Measurements from ENCODE around the gene AP2A2.
"Not testable (repeated sequence)": the region's sequence is repeated elsewhere in the genome, so short reads cannot be mapped to it uniquely, and the experiment has no call there.

AP2A2 gene

DNA sequence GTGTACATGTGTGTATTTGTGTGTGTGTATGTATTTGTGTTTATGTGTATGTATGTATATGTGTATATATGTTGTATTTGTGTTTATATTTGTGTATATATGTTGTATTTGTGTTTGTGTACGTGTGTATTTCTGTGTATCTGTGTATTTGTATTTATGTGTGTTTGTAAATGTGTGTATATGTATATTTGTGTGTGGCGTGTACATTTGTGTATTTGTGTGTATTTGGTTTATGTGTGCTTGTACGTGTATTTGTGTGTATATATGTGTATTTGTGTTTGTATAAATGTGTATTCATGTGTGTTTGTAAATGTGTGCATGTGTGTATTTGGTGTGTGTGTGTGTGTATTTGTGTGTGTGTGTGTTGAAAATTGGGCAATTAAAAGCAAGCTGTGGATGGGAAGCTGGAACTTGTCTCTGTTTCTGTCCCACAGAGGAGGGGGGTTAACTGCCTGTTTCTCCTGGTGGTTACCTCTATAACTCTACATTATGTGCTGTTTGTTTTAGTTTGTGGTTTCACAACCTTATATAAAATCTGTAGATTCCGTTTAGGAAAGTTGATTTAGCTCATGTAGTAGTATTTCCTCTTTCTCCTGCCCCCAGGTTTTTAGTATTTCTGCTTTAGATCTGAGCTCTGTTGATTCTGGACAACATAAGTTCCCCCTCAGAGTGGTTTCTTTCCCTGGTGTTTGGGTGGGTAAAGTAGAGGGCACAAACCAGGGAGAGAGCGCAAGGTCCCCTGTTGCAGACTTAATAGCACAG lies 28.9 kb downstream of the AP2A2 start:
- no peak for DNase-seq (ENCODE audit: low read depth)

DNA sequence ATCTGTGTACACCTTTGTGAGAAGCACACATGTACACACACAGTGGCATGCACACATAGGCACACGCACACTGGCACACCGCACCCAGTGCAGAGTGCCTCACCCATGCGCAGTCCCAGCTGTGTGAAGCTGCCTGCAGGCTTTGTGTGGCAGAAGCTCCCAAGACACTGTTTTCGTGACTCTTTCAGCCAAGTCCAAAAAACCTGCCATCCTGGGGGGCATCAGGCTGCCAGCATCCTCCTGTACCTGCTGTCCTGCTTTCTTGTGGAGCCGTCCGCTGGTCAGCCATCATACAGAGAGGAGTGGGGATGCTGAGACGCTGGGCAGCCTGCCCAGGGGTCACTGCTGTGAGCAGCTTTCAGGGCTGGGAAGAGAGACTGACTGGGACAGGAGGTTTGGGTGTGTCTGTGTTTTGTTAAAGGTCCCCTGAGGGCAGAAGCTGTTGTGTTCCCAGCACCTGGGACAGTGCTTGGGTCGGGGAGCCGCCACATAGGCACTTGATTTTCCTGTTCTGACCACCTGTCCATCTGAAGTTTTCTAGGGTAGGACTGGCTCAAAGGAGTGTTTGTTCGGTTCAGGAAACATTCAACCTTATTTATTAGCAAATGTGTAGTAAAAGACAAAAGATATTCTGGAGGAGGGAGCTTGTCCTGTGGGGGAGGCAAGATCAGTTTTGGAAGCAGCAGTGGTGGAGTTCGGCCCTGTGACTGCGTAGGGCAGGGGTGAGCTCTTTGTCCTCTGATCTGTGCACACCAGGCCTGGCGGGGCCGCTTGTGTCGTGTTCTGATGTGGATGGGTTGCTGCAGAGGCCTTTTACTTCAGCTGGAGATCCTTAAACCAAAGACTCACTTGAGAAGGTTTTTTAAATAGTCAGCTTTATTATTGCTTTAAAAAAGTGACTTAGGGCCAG lies 29.7 kb downstream of the AP2A2 start:
- DNase-seq (ENCODE audit: low read depth), result no peak

GRCh38 chr11:957212-957920 lies 31.7 kb downstream of the AP2A2 start:
- DNase-seq (ENCODE audit: low read depth), result no peak

DNA sequence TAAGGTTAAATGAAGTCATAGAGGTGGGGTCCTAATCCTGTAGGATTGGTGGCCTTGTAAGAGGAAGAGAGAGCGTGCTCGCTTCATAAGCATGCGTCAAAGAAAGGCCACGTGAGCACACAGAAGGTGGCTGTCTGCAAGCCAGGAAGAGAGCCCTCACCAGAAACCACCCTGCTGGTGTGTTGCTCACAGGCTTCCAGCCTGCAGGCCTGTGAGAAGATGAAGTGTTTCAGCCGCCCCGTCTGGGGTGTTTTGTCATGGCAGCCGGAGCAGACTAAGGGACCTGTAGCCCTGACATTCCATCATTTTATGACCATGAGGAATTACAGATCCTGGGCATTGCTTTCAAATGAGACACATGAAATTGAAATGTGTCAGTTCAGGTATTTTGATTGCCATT lies 32.4 kb downstream of the AP2A2 start:
- no peak for DNase-seq (ENCODE audit: low read depth)

DNA sequence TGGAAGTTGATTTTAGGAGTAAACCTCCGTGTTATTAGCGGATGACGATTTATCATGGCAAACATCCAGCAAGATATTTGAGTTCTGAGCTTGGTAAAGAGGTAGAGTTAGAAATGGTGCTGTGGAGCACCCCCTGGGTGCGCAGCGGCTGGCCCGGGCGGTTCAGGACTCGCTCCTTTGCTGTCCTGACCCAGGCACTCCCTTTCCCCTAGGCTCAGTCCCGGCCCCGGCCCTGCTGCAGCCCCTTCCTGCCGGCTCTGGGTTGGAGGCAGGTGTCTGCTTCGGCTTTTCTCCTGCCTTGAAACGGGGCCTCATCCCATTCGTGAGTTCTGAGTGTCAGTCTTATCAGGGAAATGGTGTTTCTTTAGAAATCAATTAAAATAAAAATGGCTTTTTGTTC lies 33.4 kb downstream of the AP2A2 start:
- no peak for DNase-seq (ENCODE audit: low read depth)

DNA sequence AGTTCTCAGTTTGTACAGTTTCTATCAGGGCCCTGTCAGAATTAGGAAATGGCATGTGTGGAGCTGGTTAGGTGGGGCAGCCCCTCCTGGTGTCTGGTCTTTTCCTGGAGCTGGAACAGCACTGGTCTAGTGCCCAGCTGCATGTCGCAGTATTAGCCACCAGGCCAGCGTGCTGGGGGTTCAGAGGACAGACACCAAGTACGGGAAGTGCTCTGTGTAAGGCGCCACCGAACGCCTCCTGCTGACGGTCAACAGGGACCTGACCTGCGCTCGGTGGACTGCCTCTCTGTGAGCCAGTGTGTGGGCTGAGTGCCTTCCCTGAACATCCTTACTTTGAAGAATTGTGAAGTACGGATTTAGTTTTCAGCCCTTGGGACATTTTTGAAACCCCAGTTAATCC lies 33.9 kb downstream of the AP2A2 start:
- no peak for DNase-seq (ENCODE audit: low read depth)

DNA sequence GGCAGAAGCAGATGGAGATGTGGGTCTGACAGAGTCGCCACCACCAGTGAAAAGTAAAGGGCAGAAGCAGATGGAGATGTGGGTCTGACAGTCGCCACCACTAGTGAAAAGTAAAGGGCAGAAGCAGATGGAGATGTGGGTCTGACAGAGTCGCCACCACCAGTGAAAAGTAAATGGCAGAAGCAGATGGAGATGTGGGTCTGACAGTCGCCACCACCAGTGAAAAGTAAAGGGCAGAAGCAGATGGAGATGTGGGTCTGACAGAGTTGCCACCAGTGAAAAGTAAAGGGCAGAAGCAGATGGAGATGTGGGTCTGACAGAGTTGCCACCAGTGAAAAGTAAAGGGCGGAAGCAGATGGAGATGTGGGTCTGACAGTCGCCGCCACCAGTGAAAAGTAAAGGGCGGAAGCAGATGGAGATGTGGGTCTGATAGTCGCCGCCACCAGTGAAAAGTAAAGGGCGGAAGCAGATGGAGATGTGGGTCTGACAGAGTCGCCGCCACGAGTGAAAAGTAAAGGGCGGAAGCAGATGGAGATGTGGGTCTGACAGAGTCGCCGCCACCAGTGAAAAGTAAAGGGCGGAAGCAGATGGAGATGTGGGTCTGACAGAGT lies 35.7 kb downstream of the AP2A2 start:
- DNase-seq (ENCODE audit: low read depth), result not testable (repeated sequence)

- no peak for DNase-seq (ENCODE audit: low read depth)
Observed at GRCh38 chr11:961921-962320, 36.3 kb downstream of the AP2A2 start.

DNA sequence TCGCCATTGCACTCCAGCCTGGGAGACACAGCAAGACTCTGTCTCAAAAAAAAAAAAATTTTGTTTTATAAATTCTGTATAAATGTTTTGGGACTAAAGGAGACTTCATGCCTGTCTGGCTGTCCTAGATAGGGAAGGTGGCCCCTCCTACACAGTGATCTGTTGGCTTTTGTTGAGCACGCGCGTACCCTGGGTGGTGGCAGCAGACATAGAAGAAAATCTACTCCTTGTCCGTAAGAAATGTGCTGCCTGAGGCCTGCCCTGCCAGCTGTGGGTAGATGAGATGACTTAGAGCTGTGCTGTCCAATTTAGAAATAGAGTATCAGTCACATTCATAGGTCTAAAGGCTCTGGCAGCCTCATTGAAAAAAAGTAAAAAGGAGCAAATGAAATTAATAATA lies 37.0 kb downstream of the AP2A2 start:
- DNase-seq (ENCODE audit: low read depth), result no peak

GRCh38 chr11:963852-964251 lies 38.2 kb downstream of the AP2A2 start:
- no peak for DNase-seq (ENCODE audit: low read depth)

DNA sequence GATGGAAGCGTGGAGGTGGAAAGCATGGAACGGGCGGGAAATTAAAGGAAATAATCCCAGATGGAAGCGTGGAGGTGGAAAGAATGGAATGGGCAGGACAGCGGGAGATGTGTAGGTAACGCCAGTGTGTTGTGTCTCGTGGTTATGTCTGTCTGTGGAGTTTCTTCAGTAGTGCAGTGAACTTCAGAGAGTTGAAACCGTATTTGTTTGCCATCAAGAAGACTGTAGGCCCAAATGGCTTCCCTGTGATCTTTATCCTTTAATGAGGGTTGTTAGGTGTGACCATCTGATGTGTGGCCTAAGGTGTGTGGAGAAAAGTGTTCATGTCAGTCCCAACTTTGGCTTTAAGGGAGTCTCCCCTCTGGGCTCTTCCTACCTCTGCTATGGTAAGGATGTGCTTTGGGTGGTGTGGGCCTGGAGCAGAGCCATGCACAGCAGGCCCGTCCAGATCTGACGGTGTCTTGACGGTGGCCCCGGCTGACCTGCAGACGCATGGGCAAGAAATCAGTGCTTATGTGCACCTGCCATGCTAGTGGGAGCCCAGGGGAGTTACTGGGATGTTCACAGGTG lies 39.6 kb downstream of the AP2A2 start:
- DNase-seq (ENCODE audit: low read depth), result no peak

- DNase-seq (ENCODE audit: low read depth), result no peak
Observed at GRCh38 chr11:967995-968751, 42.5 kb downstream of the AP2A2 start.

GRCh38 chr11:968822-969221 lies 43.2 kb downstream of the AP2A2 start:
- no peak for DNase-seq (ENCODE audit: low read depth)

- DNase-seq (ENCODE audit: low read depth), result no peak
Observed at GRCh38 chr11:969651-970205, 44.1 kb downstream of the AP2A2 start.

DNA sequence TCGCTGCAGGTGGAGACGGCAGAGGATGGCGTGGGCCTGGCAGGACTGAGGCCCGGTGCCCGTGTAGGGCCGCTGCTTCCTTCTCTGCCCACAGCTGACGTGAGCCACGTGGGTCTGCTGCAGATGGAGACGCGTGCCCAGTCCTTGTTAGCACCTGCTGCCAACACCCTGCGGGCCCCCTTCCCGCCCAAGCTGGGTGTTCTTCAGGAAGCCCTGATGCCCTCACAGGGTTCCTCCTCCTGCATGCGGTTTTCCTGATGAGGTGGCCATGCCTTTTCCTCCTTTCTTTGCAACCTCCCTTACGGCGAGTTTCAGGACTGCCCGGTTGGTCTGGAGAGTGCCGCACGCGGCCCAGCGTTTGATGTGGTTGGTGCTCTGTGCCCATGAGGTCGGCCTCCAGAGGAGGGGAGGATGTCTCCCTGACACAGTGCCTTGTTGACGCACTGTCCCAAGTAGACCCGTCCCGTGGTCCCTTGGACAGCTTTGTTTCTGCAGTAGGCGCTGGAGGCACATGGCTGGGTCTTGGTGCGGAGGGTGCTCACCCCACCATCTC lies 44.7 kb downstream of the AP2A2 start:
- DNase-seq (ENCODE audit: low read depth), result no peak

GRCh38 chr11:971092-971690 lies 45.5 kb downstream of the AP2A2 start:
- no peak for DNase-seq (ENCODE audit: low read depth)

- no peak for DNase-seq (ENCODE audit: low read depth)
Observed at GRCh38 chr11:971731-972365, 46.2 kb downstream of the AP2A2 start.

DNA sequence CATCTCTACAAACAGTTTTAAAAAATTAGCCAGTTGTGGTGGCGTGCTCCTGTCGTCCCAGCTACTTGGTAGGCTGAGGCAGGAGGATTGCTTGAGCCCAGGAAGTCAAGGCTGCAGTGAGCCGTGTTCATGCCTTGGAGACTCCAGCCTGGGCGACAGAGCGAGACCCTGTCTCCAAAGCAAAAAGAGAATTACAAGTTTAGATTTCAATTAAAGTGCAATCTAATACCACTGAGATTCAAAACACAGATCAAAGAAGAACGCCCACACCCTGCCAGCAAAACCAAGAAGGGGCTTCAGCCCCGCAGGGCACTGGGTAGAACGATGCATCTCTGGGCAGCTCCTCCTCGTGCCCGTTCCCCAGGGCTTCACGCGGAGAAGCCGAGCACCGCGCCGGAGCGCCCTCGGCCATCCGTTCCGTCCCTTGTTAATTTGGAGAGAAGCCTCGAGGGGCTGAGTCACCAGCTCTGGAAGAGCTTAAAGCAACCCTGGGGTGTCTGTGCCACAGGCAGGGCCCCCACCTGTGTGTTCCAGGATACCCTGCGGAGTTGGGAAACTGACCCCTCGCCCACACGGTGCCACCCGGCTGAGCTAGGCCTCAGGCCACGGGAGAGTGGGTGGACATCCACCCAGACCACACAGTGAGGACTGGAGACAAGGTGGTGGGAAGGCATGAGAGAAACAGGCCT lies 47.0 kb downstream of the AP2A2 start:
- no peak for DNase-seq (ENCODE audit: low read depth)

GRCh38 chr11:973237-973636 lies 47.6 kb downstream of the AP2A2 start:
- no peak for DNase-seq (ENCODE audit: low read depth)

All from stimulated activated CD4-positive, alpha-beta T cell treated with anti-CD3 and anti-CD28 coated beads, Interleukin-2, amount 100 ng/mL, for 4 hours (primary cell).